ENCODE data around the gene SSBP3. TPM values are rescaled to one million over a fixed set of nuclear protein-coding genes. Genes with fewer than 3 reads are reported as not detected.

SSBP3 gene
- total RNA-seq, 2 experiments from 2014 or later: 16.5 to 44.9 TPM

- ChIA-PET CTCF (ENCODE audit: unreplicated experiment) (no interaction called here), POLR2A (interaction anchor here (1.8 kb wide), 1 partner anchor 11 kb away, joined by 5 read pairs; no protein-coding TSS in a partner anchor)
Observed at GRCh38 chr1:54339126-54339525, 67.1 kb downstream of the SSBP3 start.

GRCh38 chr1:54338464-54338863, 67.7 kb downstream of the SSBP3 start:
- H3K4me1 ChIP-seq (ENCODE audit: insufficient read depth, low read length, poor library complexity, severe bottlenecking): peaks cover 11% of the 10 kb centered on the region
- H3K4me2 ChIP-seq (ENCODE audit: low read length): peak overlapping the region; percentile 34
- intact Hi-C loops (cut with micrococcal nuclease; ENCODE audit: unreplicated experiment): no loop called here
- no peaks in the 10 kb centered on the region for H4K20me1 ChIP-seq (ENCODE audit: insufficient read depth, low read length)
- TF ChIP-seq CTCF (conservative IDR thresholded peaks at IDR 0.05; ENCODE audit: low read length) (no peak), EZH2phosphoT487 (IDR thresholded peaks at IDR 0.05; ENCODE audit: borderline replicate concordance, low read depth, low read length) (no peak)
- ChIA-PET POLR2A (interaction anchor here (1.8 kb wide), 1 partner anchor 10 kb away, joined by 5 read pairs; no protein-coding TSS in a partner anchor), CTCF (ENCODE audit: unreplicated experiment) (no interaction called here)
- H2AFZ ChIP-seq (ENCODE audit: low read length): no peak overlapping the region
- H3K9me3 ChIP-seq (ENCODE audit: low read length): no peaks in the 10 kb centered on the region
- no TSS peak for BruUV-seq (replicated peaks)
- DNase-seq (ENCODE audit: low spot score): no peak
- H3K79me2 ChIP-seq (ENCODE audit: insufficient read depth, low read depth, low read length): 0 out of 2 replicates have a peak, but pooled peaks cover 5% of the 10 kb centered on the region
- H3K36me3 ChIP-seq (ENCODE audit: insufficient read depth, low read length): peaks cover 9% of the 10 kb centered on the region; the same call in 1 of the 2 replicates
- no peaks in the 10 kb centered on the region for H3K9me2 ChIP-seq (ENCODE audit: insufficient read depth, low read length)
- no peak overlapping the region for H3K4me3 ChIP-seq (ENCODE audit: low read depth, low read length, poor library complexity, severe bottlenecking)
- no peak overlapping the region for H3K27ac ChIP-seq (ENCODE audit: low read depth, low read length, poor library complexity, severe bottlenecking)

More at GRCh38 chr1:54339126-54339525, 67.1 kb downstream of the SSBP3 start:
- Histone ChIP-seq H3K4me1 (ENCODE audit: insufficient read depth, low read length, poor library complexity, severe bottlenecking) (peaks cover 11% of the 10 kb centered on the region), H4K20me1 (ENCODE audit: insufficient read depth, low read length) (no peaks in the 10 kb centered on the region), H3K27ac (ENCODE audit: low read depth, low read length, poor library complexity, severe bottlenecking) (no peak overlapping the region), H2AFZ (ENCODE audit: low read length) (no peak overlapping the region), H3K4me2 (ENCODE audit: low read length) (no peak overlapping the region), H3K9me2 (ENCODE audit: insufficient read depth, low read length) (no peaks in the 10 kb centered on the region), H3K79me2 (ENCODE audit: insufficient read depth, low read depth, low read length) (0 out of 2 replicates have a peak, but pooled peaks cover 5% of the 10 kb centered on the region), H3K4me3 (ENCODE audit: low read depth, low read length, poor library complexity, severe bottlenecking) (no peak overlapping the region), H3K9me3 (ENCODE audit: low read length) (no peaks in the 10 kb centered on the region), H3K36me3 (ENCODE audit: insufficient read depth, low read length) (peaks cover 9% of the 10 kb centered on the region; the same call in 1 of the 2 replicates)
- DNase-seq (ENCODE audit: low spot score): no peak
- TF ChIP-seq CTCF (conservative IDR thresholded peaks at IDR 0.05; ENCODE audit: low read length): no peak
- TF ChIP-seq EZH2phosphoT487 (IDR thresholded peaks at IDR 0.05; ENCODE audit: borderline replicate concordance, low read depth, low read length): no peak
- intact Hi-C loops (cut with micrococcal nuclease; ENCODE audit: unreplicated experiment): no loop called here
- BruUV-seq (replicated peaks): no TSS peak

GRCh38 chr1:54337928-54338327, 68.3 kb downstream of the SSBP3 start:
- H3K36me3 ChIP-seq (ENCODE audit: insufficient read depth, low read length): peaks cover 9% of the 10 kb centered on the region; the same call in 1 of the 2 replicates
- 0 out of 2 replicates have a peak, but pooled peaks cover 5% of the 10 kb centered on the region for H3K79me2 ChIP-seq (ENCODE audit: insufficient read depth, low read depth, low read length)
- H3K27ac ChIP-seq (ENCODE audit: low read depth, low read length, poor library complexity, severe bottlenecking): no peak overlapping the region
- TF ChIP-seq CTCF (conservative IDR thresholded peaks at IDR 0.05; ENCODE audit: low read length) (no peak), EZH2phosphoT487 (IDR thresholded peaks at IDR 0.05; ENCODE audit: borderline replicate concordance, low read depth, low read length) (no peak)
- peaks cover 11% of the 10 kb centered on the region for H3K4me1 ChIP-seq (ENCODE audit: insufficient read depth, low read length, poor library complexity, severe bottlenecking)
- no peaks in the 10 kb centered on the region for H3K9me2 ChIP-seq (ENCODE audit: insufficient read depth, low read length)
- POLR2A ChIA-PET: interaction anchor here (1.8 kb wide), 1 partner anchor 9 kb away, joined by 5 read pairs; no protein-coding TSS in a partner anchor
- peak; percentile 67 for DNase-seq (ENCODE audit: low spot score)
- H2AFZ ChIP-seq (ENCODE audit: low read length): no peak overlapping the region
- no peak overlapping the region for H3K4me3 ChIP-seq (ENCODE audit: low read depth, low read length, poor library complexity, severe bottlenecking)
- CTCF ChIA-PET (ENCODE audit: unreplicated experiment): no interaction called here
- no TSS peak for BruUV-seq (replicated peaks)
- intact Hi-C loops (cut with micrococcal nuclease; ENCODE audit: unreplicated experiment): no loop called here
- H3K9me3 ChIP-seq (ENCODE audit: low read length): no peaks in the 10 kb centered on the region
- H4K20me1 ChIP-seq (ENCODE audit: insufficient read depth, low read length): no peaks in the 10 kb centered on the region
- peak overlapping the region; percentile 34 for H3K4me2 ChIP-seq (ENCODE audit: low read length)
